ENCODE results near the gene ZSCAN4. TPM values are rescaled to one million over a fixed set of nuclear protein-coding genes. Genes with fewer than 3 reads are reported as not detected.

Gene ZSCAN4
- total RNA-seq, 1 experiment from 2014 or later, result not detected

DNA sequence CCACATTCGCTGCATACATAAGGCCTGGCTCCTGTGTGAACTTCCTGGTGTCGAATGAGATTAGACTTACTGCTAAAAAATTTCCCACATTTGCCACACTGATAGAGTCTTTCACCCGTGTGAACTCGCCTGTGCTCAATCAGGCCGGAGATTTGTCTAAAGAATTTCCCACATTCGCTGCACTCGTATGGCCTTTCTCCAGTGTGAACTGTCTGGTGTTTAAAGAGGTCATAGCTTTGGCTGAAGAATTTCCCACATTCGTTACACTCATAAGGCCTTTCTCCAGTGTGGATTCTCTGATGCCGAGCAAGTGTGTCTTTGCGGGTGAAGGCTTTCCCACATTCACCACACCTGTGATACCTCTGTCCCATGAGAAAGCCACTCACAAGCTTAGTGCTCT, 52.1 kb downstream of the ZSCAN4 start:
- Mint-ChIP-seq H3K4me3 (ENCODE audit: low read depth, unreplicated experiment) (no peak overlapping the region), H3K9me3 (ENCODE audit: low read depth, unreplicated experiment) (peaks cover 34% of the 10 kb centered on the region), H3K4me1 (ENCODE audit: low read depth, unreplicated experiment) (no peaks in the 10 kb centered on the region), H3K36me3 (ENCODE audit: insufficient read depth, unreplicated experiment) (peaks cover 6% of the 10 kb centered on the region), H3K27ac (ENCODE audit: unreplicated experiment) (no peak overlapping the region), H3K27me3 (ENCODE audit: unreplicated experiment) (no peaks in the 10 kb centered on the region)
- intact Hi-C loops (cut with micrococcal nuclease; ENCODE audit: unreplicated experiment), result no loop called here
- CTCF ChIA-PET, result interaction anchor here (0.6 kb wide), 2 partner anchors 135 to 577 kb away, joined by 3 read pairs; no protein-coding TSS in a partner anchor
- TF ChIP-seq, protein P1, sequence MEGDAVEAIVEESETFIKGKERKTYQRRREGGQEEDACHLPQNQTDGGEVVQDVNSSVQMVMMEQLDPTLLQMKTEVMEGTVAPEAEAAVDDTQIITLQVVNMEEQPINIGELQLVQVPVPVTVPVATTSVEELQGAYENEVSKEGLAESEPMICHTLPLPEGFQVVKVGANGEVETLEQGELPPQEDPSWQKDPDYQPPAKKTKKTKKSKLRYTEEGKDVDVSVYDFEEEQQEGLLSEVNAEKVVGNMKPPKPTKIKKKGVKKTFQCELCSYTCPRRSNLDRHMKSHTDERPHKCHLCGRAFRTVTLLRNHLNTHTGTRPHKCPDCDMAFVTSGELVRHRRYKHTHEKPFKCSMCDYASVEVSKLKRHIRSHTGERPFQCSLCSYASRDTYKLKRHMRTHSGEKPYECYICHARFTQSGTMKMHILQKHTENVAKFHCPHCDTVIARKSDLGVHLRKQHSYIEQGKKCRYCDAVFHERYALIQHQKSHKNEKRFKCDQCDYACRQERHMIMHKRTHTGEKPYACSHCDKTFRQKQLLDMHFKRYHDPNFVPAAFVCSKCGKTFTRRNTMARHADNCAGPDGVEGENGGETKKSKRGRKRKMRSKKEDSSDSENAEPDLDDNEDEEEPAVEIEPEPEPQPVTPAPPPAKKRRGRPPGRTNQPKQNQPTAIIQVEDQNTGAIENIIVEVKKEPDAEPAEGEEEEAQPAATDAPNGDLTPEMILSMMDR (IDR thresholded peaks at IDR 0.05; ENCODE audit: unreplicated experiment), result no peak
- DNase-seq, result no peak
- BruUV-seq (replicated peaks), result no TSS peak

Other genes with a start within 250 kb of the ZSCAN4 start
- gene ZNF749, start 233.6 kb upstream of the ZSCAN4 start, total RNA-seq (2022), result 20.4 and 20.8 TPM in 2 replicates
- gene VN1R1, start 211.8 kb upstream of the ZSCAN4 start, total RNA-seq (2022), result 1.0 and 2.0 TPM in 2 replicates
- gene ZNF772, start 191.4 kb upstream of the ZSCAN4 start, total RNA-seq (2022), result 11.4 and 15.6 TPM in 2 replicates
- 17.9 and 19.6 TPM in 2 replicates for gene ZNF419, start 181.2 kb upstream of the ZSCAN4 start, total RNA-seq (2022)
- 13.4 and 17.2 TPM in 2 replicates for gene ZNF773, start 169.0 kb upstream of the ZSCAN4 start, total RNA-seq (2022)
- gene ZNF549, start 141.6 kb upstream of the ZSCAN4 start, total RNA-seq (2022), result 6.4 and 7.1 TPM in 2 replicates
- 18.6 and 22.4 TPM in 2 replicates for gene ZNF550, start 109.1 kb upstream of the ZSCAN4 start, total RNA-seq (2022)
- gene ZNF416, start 90.0 kb upstream of the ZSCAN4 start, total RNA-seq (2022), result 6.1 and 6.6 TPM in 2 replicates
- not detected in 2 replicates for gene ZIK1, start 84.8 kb upstream of the ZSCAN4 start, total RNA-seq (2022)
- gene ZNF530, start 69.0 kb upstream of the ZSCAN4 start, total RNA-seq (2022), result 8.2 and 10.4 TPM in 2 replicates
- gene ZNF134, start 54.7 kb upstream of the ZSCAN4 start, total RNA-seq (2022), result 11.4 and 13.2 TPM in 2 replicates
- gene ZNF211, start 35.8 kb upstream of the ZSCAN4 start, total RNA-seq (2022), result 10.2 and 11.0 TPM in 2 replicates
- gene ZNF551, start 13.0 kb downstream of the ZSCAN4 start, total RNA-seq (2022), result 14.7 and 17.0 TPM in 2 replicates
- not detected in 2 replicates for gene ZNF154, start 40.3 kb downstream of the ZSCAN4 start, total RNA-seq (2022)
- 1.8 and 2.1 TPM in 2 replicates for gene ZNF671, start 58.7 kb downstream of the ZSCAN4 start, total RNA-seq (2022)
- gene ZNF776, start 77.9 kb downstream of the ZSCAN4 start, total RNA-seq (2022), result 19.7 and 21.6 TPM in 2 replicates
- gene ZNF586, start 100.7 kb downstream of the ZSCAN4 start, total RNA-seq (2022), result 18.9 and 22.9 TPM in 2 replicates
- gene ZNF552, start 146.0 kb downstream of the ZSCAN4 start, total RNA-seq (2022), result 24.0 and 24.8 TPM in 2 replicates
- gene ZNF587B, start 161.4 kb downstream of the ZSCAN4 start, total RNA-seq (2022), result 31.1 and 31.6 TPM in 2 replicates
- 111 and 113 TPM in 2 replicates for gene ZNF587, start 180.9 kb downstream of the ZSCAN4 start, total RNA-seq (2022)
- gene ZNF814, start 220.1 kb downstream of the ZSCAN4 start, total RNA-seq (2022), result 6.8 and 8.7 TPM in 2 replicates
- gene ZNF417, start 247.7 kb downstream of the ZSCAN4 start, total RNA-seq (2022), result 14.9 and 17.2 TPM in 2 replicates

Data from Calu3 (cell line).